Rectal smooth muscle tissue (tissue), 1 donor: Measurements from ENCODE around the gene FKBP5.
"Not testable (repeated sequence)": the region's sequence is repeated elsewhere in the genome, so short reads cannot be mapped to it uniquely, and the experiment has no call there.

ENCODE experiments used
- H3K27ac ChIP-seq: one replicate; pipeline ENCODE4 v1.7.0; 2013; ENCODE audit warnings: low read depth, low read length, inconsistent platforms
- H3K27me3 ChIP-seq: one replicate; pipeline ENCODE4 v1.7.0; 2013; ENCODE audit warnings: low read length; ENCODE audit not compliant: control insufficient read depth, insufficient read depth
- H3K36me3 ChIP-seq: one replicate; pipeline ENCODE4 v1.7.0; 2013; ENCODE audit warnings: low read length; ENCODE audit not compliant: control insufficient read depth, insufficient read depth
- H3K4me1 ChIP-seq: one replicate; pipeline ENCODE4 v1.7.0; 2013; ENCODE audit warnings: low read length; ENCODE audit not compliant: control insufficient read depth, insufficient read depth
- H3K4me3 ChIP-seq: one replicate; pipeline ENCODE4 v1.7.0; 2013; ENCODE audit warnings: low read length
- H3K9ac ChIP-seq: one replicate; pipeline ENCODE4 v1.7.0; 2013; ENCODE audit warnings: low read length

FKBP5 gene

DNA sequence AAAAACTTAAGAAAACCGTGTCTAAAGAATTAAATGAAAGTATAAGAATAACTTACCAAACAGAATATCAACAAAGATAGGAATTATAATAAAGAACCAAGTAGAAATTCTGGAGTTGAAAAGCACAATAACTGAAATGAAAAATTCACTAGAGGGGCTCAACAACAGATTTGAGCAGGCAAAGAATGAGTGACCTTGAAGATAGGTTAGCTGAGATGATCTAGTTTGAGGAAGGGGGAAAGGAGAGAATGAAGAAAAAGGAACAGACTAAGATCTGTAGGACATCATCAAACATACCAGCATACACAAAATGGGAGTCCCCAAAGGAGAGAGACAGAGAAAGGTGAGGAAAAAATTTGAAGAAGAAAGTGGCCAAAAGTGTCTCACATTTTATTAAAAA is 138.3 kb downstream of the FKBP5 start:
- Histone ChIP-seq H3K27me3 (no peaks in the 10 kb centered on the region), H3K36me3 (no peaks in the 10 kb centered on the region), H3K9ac (no peak overlapping the region), H3K4me1 (no peaks in the 10 kb centered on the region), H3K4me3 (no peak overlapping the region), H3K27ac (no peak overlapping the region)

DNA sequence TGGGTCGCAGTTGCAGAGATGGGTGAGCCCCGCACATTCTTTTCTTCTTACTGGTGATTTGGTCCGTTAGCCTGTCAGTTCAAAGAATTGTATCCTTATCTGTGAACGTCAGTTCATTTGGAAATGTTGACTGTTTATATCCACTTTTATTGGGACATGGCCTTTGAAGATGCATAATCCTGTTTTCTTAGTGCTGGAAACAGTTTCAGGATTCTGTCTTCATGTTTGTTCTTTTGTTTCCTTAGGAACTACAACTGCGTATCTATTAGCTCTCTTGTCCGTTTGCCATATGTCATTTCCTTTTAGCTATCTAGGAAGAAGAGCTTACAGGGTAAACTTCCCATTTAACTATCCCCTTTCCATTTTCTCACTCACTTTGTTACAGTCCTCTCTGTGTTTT is 141.0 kb downstream of the FKBP5 start:
- H3K36me3 ChIP-seq = no peaks in the 10 kb centered on the region
- no peaks in the 10 kb centered on the region for H3K27me3 ChIP-seq
- H3K4me1 ChIP-seq = no peaks in the 10 kb centered on the region
- no peak overlapping the region for H3K9ac ChIP-seq
- no peak overlapping the region for H3K4me3 ChIP-seq
- H3K27ac ChIP-seq = no peak overlapping the region

DNA sequence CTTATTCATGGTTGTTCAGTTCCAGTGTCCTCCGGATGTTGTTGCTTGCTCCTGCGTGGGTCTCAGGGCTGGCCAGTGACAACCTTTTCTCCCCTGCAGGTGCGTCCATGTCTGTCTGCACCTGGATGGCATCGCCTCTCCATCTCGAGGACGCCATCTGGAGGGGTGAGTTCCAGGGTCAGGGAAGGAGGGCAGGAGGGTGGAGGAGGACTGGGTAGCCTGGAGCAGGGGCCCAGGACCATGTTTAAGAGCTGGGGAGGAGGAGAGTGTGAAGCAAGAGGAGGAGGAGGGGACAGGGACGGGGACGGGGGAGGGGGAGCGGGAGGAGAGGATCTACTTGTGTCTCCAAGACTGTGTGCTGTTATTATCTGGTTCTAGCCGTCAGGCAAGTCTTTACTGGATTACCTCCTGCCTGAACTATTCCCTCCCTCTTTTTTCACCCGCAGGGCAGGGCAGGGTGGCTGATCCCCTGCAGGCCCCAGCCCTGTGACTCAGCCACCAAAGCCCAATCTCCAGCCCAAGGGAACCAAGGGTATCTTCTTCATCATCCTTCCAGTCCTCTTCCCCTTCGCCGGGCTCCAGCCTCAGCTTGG is 143.8 kb downstream of the FKBP5 start:
- Histone ChIP-seq H3K4me3 (no peak overlapping the region), H3K36me3 (no peaks in the 10 kb centered on the region), H3K9ac (no peak overlapping the region), H3K27ac (no peak overlapping the region), H3K27me3 (no peaks in the 10 kb centered on the region), H3K4me1 (no peaks in the 10 kb centered on the region)

DNA sequence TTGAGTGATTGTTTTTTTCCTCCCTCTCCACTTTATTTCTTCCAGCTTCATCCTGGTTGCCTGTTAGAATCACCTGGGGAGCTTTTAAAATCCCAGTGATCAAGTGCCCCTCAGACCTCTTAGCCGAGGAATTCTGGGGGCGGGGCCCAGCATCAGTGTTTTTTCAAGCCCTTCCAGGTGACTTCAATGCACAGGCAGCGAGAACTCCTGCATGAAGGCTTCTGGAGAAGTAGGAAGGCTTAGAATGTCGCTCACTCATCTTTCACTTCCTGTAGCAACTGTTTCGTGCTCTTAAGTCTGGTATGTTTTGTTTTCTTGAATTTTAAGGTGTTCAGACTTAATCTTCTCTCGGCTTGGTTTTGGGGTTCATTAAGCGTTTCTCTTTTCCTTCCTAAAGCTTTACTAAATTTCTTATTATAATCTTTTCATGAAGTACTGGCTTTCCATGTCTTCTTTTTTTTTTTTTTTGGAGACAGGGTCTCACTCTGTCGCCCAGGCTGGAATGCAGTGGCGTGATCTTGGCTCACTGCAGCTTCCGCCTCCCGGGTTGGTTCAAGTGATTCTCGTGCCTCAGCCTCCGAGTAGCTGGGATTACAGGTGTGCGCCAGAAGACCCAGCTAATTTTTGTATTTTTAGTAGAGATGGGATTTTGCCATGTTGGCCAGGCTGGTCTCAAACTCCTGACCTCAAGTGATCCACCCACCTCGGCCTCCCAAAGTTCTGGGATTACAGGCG is 145.1 kb downstream of the FKBP5 start:
- no peak overlapping the region for H3K27ac ChIP-seq

DNA sequence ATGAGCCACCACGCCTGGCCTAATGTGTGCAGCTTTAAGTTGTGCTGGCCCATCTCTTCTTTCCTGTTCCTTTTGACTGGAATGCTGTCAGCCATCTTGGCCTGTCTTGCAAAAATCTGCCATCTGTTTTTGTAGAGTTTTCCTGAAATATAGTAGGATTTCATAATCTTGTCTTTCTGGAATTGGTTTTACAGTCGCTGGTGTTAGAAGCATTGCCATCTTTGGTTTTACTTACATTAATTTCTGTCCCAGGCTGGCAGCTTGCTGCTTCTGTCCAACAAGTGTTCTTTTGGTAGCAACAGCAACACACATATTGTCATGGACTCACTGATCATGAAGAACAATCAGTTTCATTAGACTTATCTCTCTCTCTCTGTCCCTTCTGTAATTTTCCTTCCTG is 146.9 kb downstream of the FKBP5 start:
- Histone ChIP-seq H3K36me3 (no peaks in the 10 kb centered on the region), H3K4me3 (no peak overlapping the region), H3K4me1 (no peaks in the 10 kb centered on the region), H3K27me3 (no peaks in the 10 kb centered on the region), H3K9ac (no peak overlapping the region), H3K27ac (no peak overlapping the region)

More for the DNA sequence above, 145.1 kb downstream of the FKBP5 start:
- Histone ChIP-seq H3K27me3 (no peaks in the 10 kb centered on the region), H3K4me1 (no peaks in the 10 kb centered on the region), H3K4me3 (no peak overlapping the region), H3K9ac (no peak overlapping the region), H3K36me3 (no peaks in the 10 kb centered on the region)

DNA sequence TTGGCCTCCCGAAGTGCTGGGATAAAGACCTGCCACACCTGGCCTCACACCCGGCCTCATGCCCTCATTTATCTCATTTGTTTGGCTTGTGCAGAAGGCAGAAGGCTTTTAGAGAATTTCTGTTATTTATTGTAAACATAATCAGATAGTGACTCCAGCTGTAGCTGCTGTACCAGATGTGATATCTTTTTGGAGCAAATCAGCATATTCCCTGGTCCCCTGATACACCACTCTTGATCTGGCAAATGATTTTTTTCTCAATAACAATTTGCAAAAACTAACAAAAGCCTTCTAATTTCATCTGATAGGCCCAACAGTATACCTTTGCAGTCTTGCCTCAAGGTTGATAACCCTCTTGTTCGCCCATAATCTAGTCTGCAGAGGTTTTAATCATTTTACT is 149.5 kb downstream of the FKBP5 start:
- Histone ChIP-seq H3K27ac (no peak overlapping the region), H3K4me1 (no peaks in the 10 kb centered on the region), H3K9ac (no peak overlapping the region), H3K4me3 (no peak overlapping the region), H3K36me3 (no peaks in the 10 kb centered on the region), H3K27me3 (peaks cover 2% of the 10 kb centered on the region)

DNA sequence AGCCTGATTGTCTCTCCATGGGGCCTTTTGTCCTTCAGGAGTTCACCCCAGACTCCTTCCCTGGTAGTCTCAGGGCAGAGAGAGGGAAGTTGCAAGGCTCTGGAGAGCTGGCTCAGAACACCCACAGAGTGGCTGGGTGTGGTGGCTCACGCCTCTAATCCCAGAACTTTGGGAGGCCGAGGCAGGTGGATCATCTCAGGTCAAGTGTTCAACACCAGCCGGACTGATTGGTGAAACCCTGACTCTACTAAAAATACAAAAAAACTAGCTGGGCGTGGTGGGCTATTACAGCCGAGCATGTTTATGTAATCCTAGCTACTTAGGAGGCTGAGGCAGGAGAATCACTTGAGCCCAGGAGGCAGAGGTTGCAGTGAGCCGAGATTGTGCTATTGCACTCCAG is 152.9 kb downstream of the FKBP5 start:
- H3K9ac ChIP-seq, H3K36me3 ChIP-seq, H3K4me3 ChIP-seq, H3K27ac ChIP-seq, H3K27me3 ChIP-seq, H3K4me1 ChIP-seq: not testable (repeated sequence)

DNA sequence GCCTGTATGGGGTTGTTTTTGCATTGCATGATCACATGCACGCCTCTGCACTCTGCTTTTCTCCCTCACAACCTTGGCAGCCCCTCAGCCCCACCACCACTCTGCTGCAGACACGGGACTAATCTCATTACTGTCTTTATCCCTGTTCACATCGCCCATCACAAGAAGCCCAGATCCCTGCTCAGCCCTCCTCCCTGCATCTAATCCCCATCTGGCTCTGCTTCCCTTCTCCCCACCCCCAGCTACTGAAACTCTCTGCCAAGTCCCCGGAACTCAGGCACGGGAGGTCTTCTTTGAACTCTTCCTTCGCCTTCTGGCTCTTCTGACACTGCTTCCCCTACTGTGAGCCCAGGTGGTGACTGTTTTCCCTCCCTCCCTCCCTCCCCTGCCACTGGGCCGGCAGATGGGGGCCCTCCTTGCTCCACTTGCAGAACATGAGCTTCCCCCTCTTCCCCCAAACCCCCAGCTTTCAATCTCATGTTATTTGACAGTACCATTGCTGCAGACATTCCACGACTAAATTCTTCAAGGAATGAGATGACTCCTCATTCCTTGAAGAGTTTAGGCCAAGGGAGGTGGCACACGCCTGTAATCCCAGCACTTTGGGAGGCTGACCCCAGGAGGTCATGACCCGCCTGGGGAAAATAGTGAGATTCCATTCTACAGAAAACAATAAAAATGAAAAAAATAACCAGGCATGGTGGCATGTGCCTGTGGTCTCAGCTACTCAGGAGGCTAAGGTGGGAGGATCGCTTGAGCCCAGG is 154.1 kb downstream of the FKBP5 start:
- H3K4me1 ChIP-seq = no peaks in the 10 kb centered on the region
- H3K27me3 ChIP-seq = peaks cover 3% of the 10 kb centered on the region
- no peak overlapping the region for H3K9ac ChIP-seq
- H3K4me3 ChIP-seq = no peak overlapping the region
- no peaks in the 10 kb centered on the region for H3K36me3 ChIP-seq
- H3K27ac ChIP-seq = no peak overlapping the region

DNA sequence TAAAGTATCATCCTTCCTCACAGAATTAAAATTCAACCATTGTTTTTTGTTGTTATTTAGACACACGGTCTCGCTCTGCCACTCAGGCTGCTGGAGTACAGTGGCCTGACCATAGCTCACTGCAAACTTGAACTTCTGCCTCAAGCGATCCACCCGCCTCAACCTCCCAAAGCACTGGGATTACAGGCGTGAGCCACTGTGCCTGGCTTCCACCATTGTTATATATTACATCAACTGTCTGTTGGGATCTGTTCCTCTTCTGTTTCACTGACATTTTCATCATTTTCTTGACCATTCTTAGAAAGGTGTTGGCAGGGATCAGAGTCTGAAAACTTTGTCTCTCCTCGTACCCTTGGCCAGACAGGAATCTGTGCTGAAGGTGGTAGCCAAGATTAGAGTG is 154.7 kb downstream of the FKBP5 start:
- Histone ChIP-seq H3K36me3 (no peaks in the 10 kb centered on the region), H3K27me3 (peaks cover 3% of the 10 kb centered on the region), H3K27ac (no peak overlapping the region), H3K9ac (no peak overlapping the region), H3K4me3 (no peak overlapping the region), H3K4me1 (no peaks in the 10 kb centered on the region)

DNA sequence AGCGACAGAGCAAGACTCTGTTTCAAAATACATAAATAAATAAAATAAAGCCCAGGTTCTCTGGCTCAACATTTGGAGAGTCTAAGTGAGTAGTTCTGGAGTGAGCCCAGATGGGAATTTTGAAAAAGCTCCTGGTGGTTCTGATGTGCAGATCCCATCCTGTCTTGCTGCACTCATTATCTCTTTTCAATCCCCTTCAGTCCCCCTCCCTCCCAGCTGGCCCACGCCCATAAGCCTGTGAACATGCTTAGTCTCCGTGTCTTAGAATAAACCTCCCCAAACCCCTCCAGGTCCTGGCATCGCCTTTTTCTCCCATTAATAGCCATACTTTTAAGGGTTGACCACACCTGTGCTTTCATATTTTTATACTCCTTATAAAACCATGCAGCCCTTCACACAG is 156.6 kb downstream of the FKBP5 start:
- no peak overlapping the region for H3K9ac ChIP-seq
- no peak overlapping the region for H3K4me3 ChIP-seq
- no peaks in the 10 kb centered on the region for H3K36me3 ChIP-seq
- H3K27me3 ChIP-seq = peaks cover 3% of the 10 kb centered on the region
- H3K4me1 ChIP-seq = no peaks in the 10 kb centered on the region
- no peak overlapping the region for H3K27ac ChIP-seq

DNA sequence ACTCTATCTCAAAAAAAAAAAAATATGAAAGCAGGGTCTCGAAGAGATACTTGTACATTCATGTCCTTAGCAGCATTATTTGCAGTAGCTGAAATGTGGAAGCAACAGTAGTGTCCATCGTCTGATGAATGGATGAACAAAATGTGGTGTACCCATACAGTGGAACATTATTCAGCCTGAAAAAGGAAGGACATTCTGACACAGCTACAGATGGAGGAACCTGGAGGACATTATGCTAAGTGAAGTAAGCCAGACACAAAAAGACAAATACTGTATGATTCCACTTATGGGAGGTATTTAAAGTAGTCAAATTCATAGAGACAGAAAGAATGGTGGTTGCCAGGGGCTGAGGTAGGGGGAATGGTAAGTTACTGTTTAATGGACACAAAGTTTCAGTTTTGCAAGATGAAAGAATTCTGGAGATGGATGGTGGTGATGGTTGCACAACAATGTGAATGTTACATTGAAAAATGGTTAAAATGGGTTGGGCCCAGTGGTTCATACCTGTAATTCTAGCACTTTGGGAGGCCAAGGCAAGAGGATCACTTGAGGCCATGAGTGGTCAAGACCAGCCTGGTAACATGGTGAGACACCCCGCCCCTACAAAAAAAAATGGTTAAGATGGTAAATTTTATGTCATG is 164.2 kb downstream of the FKBP5 start:
- H3K9ac ChIP-seq = no peak overlapping the region
- no peaks in the 10 kb centered on the region for H3K27me3 ChIP-seq
- H3K27ac ChIP-seq = no peak overlapping the region
- no peaks in the 10 kb centered on the region for H3K36me3 ChIP-seq
- H3K4me3 ChIP-seq = no peak overlapping the region
- no peaks in the 10 kb centered on the region for H3K4me1 ChIP-seq
